ENCODE results near the gene PMVK. TPM values are rescaled to one million over a fixed set of nuclear protein-coding genes. Genes with fewer than 3 reads are reported as not detected.

PMVK gene
- total RNA-seq, 1 experiment from 2014 or later, result 26.3 TPM

GRCh38 chr1:154935749-154936554 lies 567 bp downstream of the PMVK start:
- Histone ChIP-seq H2BK120ac (ENCODE audit: low read depth, low read length, poor library complexity, severe bottlenecking) (no peak overlapping the region), H3K14ac (ENCODE audit: insufficient read depth, low read length) (peak overlapping the region; percentile 99), H3T11ph (ENCODE audit: low read length) (no peak overlapping the region), H3K23me2 (ENCODE audit: insufficient read length, low read depth, low read length, poor library complexity, severe bottlenecking) (peaks cover 11% of the 10 kb centered on the region), H3K23ac (ENCODE audit: insufficient read length, low read depth, low read length) (no peak overlapping the region), H2AK5ac (ENCODE audit: insufficient read length, low read length) (no peak overlapping the region), H2BK5ac (ENCODE audit: insufficient read length, low read length) (no peak overlapping the region), H3K27me3 (ENCODE audit: insufficient read depth, low read length) (no peaks in the 10 kb centered on the region), H3K56ac (ENCODE audit: insufficient read length, low read depth, low read length) (no peak overlapping the region), H4K20me1 (ENCODE audit: control insufficient read depth, insufficient read depth, insufficient read length) (no peaks in the 10 kb centered on the region), H3K9ac (ENCODE audit: extremely low read depth, insufficient read length, low read length) (peak overlapping the region; percentile 96), H2AFZ (ENCODE audit: low read length) (no peak overlapping the region), H3K79me1 (ENCODE audit: insufficient read depth, low read depth, low read length, poor library complexity, severe bottlenecking) (no peaks in the 10 kb centered on the region), H4K8ac (replicated peaks; ENCODE audit: insufficient read length, low read depth, low read length) (peak overlapping the region; percentile 22), H2BK15ac (ENCODE audit: low read depth, low read length) (no peak overlapping the region), H3K18ac (ENCODE audit: insufficient read length, low read depth, low read length) (peak overlapping the region; percentile 100), H4K91ac (ENCODE audit: insufficient read length, low read depth, low read length) (no peak overlapping the region), H3K27ac (ENCODE audit: insufficient read length, low read depth, low read length) (peak overlapping the region; percentile 74), H2BK20ac (ENCODE audit: low read depth, low read length, poor library complexity, severe bottlenecking) (no peak overlapping the region), H2BK12ac (ENCODE audit: insufficient read length, low read depth, low read length) (no peak overlapping the region), H3K4me1 (ENCODE audit: insufficient read depth, low read length) (no peaks in the 10 kb centered on the region; the same call in 1 of the 2 replicates), H3K4me2 (ENCODE audit: insufficient read depth, insufficient read length, low read length) (peak overlapping the region; percentile 93), H3K79me2 (ENCODE audit: insufficient read depth, low read length) (no peaks in the 10 kb centered on the region), H3K4ac (ENCODE audit: low read depth, low read length) (no peak overlapping the region), H4K5ac (ENCODE audit: insufficient read length, low read depth, low read length) (peak overlapping the region; percentile 84), H3K9me3 (ENCODE audit: control insufficient read depth, low read depth, low read length) (no peaks in the 10 kb centered on the region)
- Mint-ChIP-seq H3K27me3 (ENCODE audit: low read depth) (no peaks in the 10 kb centered on the region; the same call in 1 of the 2 replicates), H3K4me3 (peak overlapping the region; percentile 81 to 93), H3K9me3 (no peaks in the 10 kb centered on the region; a peak in 2 of 5 replicates), H3K36me3 (ENCODE audit: insufficient read depth in 1 of 3, low read depth in 3 of 3) (no peaks in the 10 kb centered on the region; a peak in 2 of 7 replicates), H3K27ac (peak overlapping the region; percentile 99 to 100 (median 99)), H3K4me1 (peaks cover 25 to 28% of the 10 kb centered on the region in 2 experiments)
- no CpG with 5 or more reads among the region's 27 CpGs for WGBS (ENCODE audit: extremely low coverage, insufficient read length, low lambda C conversion rate)
- no peak for TF ChIP-seq CTCF (conservative IDR thresholded peaks at IDR 0.05)
- no peak for DNase-seq

Data from H9 (cell line).